Sigmoid colon (tissue), 4 donors: ENCODE results near the gene DDX1.

Experiments
- EP300 ChIP-seq, 4 donors: sonication (generic); formaldehyde crosslinking; IDR thresholded peaks; one replicate each; pipeline ENCODE4 v1.6.1; 2017; ENCODE audit warnings: antibody characterized with exemption in 4 of 4
- TF ChIP-seq, protein P1 (sequence below), 4 experiments: fragments of 450-650 bp in 3 of 4; fragments of 200-600 bp in 1 of 4; IDR thresholded peaks; one replicate each; pipeline ENCODE4 v1.5.1; 2016 to 2019; ENCODE audit warnings: antibody characterized with exemption in 4 of 4, mild to moderate bottlenecking in 3 of 4, moderate library complexity in 2 of 4

DNA sequence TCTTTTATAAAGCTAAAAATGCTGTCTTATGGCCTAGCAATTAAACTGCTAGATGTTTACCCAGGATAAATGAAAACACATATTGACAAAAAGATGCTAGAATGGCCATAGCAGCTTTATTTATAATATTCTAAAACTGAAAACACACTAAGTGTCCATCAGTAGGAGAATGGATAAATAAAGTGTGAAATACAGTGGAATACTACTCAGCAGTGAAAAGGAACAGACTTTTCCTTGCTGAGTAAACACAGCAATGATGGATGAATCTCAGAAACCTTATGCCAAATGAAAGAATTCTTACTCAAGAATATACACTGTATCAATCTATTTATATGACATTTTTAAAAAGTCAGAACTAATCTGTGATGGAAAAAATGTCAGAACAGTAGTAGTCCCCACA, 33.2 kb downstream of the DDX1 start:
- no peak for TF ChIP-seq EP300 (IDR thresholded peaks at IDR 0.05)
- TF ChIP-seq, protein P1, sequence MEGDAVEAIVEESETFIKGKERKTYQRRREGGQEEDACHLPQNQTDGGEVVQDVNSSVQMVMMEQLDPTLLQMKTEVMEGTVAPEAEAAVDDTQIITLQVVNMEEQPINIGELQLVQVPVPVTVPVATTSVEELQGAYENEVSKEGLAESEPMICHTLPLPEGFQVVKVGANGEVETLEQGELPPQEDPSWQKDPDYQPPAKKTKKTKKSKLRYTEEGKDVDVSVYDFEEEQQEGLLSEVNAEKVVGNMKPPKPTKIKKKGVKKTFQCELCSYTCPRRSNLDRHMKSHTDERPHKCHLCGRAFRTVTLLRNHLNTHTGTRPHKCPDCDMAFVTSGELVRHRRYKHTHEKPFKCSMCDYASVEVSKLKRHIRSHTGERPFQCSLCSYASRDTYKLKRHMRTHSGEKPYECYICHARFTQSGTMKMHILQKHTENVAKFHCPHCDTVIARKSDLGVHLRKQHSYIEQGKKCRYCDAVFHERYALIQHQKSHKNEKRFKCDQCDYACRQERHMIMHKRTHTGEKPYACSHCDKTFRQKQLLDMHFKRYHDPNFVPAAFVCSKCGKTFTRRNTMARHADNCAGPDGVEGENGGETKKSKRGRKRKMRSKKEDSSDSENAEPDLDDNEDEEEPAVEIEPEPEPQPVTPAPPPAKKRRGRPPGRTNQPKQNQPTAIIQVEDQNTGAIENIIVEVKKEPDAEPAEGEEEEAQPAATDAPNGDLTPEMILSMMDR (IDR thresholded peaks at IDR 0.05), result no peak
